Neural cell (in vitro differentiated cells): ENCODE measurements around the gene MAMDC2.
"Not testable (repeated sequence)": the region's sequence is repeated elsewhere in the genome, so short reads cannot be mapped to it uniquely, and the experiment has no call there.

Source experiments
- TAF1 ChIP-seq: IDR thresholded peaks from 2 replicates; pipeline ENCODE4 v1.6.1; 2012; ENCODE audit warnings: low read depth
- TF ChIP-seq, protein P1 (sequence below): fragments of 450-650 bp; IDR thresholded peaks from 2 replicates; pipeline ENCODE4 v1.5.1; 2014; ENCODE audit warnings: antibody characterized with exemption, mild to moderate bottlenecking, moderate library complexity; ENCODE audit not compliant: poor library complexity, severe bottlenecking

- TF ChIP-seq, protein P1, sequence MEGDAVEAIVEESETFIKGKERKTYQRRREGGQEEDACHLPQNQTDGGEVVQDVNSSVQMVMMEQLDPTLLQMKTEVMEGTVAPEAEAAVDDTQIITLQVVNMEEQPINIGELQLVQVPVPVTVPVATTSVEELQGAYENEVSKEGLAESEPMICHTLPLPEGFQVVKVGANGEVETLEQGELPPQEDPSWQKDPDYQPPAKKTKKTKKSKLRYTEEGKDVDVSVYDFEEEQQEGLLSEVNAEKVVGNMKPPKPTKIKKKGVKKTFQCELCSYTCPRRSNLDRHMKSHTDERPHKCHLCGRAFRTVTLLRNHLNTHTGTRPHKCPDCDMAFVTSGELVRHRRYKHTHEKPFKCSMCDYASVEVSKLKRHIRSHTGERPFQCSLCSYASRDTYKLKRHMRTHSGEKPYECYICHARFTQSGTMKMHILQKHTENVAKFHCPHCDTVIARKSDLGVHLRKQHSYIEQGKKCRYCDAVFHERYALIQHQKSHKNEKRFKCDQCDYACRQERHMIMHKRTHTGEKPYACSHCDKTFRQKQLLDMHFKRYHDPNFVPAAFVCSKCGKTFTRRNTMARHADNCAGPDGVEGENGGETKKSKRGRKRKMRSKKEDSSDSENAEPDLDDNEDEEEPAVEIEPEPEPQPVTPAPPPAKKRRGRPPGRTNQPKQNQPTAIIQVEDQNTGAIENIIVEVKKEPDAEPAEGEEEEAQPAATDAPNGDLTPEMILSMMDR: not testable (repeated sequence)
- not testable (repeated sequence) for TF ChIP-seq TAF1
These were observed 161.1 kb downstream of the MAMDC2 start for GRCh38 chr9:70204743-70205142.
